Measurements from ENCODE around the gene OR2W1.

Gene OR2W1

GRCh38 chr6:29011276-29011734 lies 33.7 kb downstream of the OR2W1 start:
- peak; percentile 77 for DNase-seq
- peak overlapping the region; percentile 73 for H3K27ac Mint-ChIP-seq
- no peak for TF ChIP-seq CTCF (IDR thresholded peaks at IDR 0.05)

GRCh38 chr6:29009358-29009757 lies 35.6 kb downstream of the OR2W1 start:
- Mint-ChIP-seq H3K9me3 (peaks cover 14% of the 10 kb centered on the region), H3K27ac (no peak overlapping the region), H3K4me3 (no peak overlapping the region), H3K4me1 (peaks cover 18% of the 10 kb centered on the region), H3K36me3 (ENCODE audit: low read depth) (peaks cover 10% of the 10 kb centered on the region), H3K27me3 (ENCODE audit: low read depth, poor library complexity) (peaks cover 84% of the 10 kb centered on the region)
- no peak for TF ChIP-seq CTCF (IDR thresholded peaks at IDR 0.05)
- DNase-seq: no peak

More at GRCh38 chr6:29011276-29011734, 33.7 kb downstream of the OR2W1 start:
- H3K4me1 Mint-ChIP-seq: peaks cover 17% of the 10 kb centered on the region
- H3K36me3 Mint-ChIP-seq (ENCODE audit: low read depth): peaks cover 1% of the 10 kb centered on the region
- peak overlapping the region; percentile 84 for H3K4me3 Mint-ChIP-seq
- H3K27me3 Mint-ChIP-seq (ENCODE audit: low read depth, poor library complexity): peaks cover 68% of the 10 kb centered on the region
- H3K9me3 Mint-ChIP-seq: peaks cover 7% of the 10 kb centered on the region

GRCh38 chr6:29008089-29008488 lies 36.9 kb downstream of the OR2W1 start:
- peaks cover 81% of the 10 kb centered on the region for H3K27me3 Mint-ChIP-seq (ENCODE audit: low read depth, poor library complexity)
- H3K27ac Mint-ChIP-seq: no peak overlapping the region
- H3K4me1 Mint-ChIP-seq: peaks cover 18% of the 10 kb centered on the region
- no peak overlapping the region for H3K4me3 Mint-ChIP-seq
- no peak for DNase-seq
- H3K36me3 Mint-ChIP-seq (ENCODE audit: low read depth): peaks cover 10% of the 10 kb centered on the region
- no peak for TF ChIP-seq CTCF (IDR thresholded peaks at IDR 0.05)
- peaks cover 14% of the 10 kb centered on the region for H3K9me3 Mint-ChIP-seq

GRCh38 chr6:29005183-29005885 lies 39.6 kb downstream of the OR2W1 start, which contains the start of gene ZNF311:
TSS of gene ZNF311 (minus strand) at chr6:29005315. CDS start at chr6:29003954, 1,361 bp downstream.
- no peak for TF ChIP-seq CTCF (IDR thresholded peaks at IDR 0.05)
- Mint-ChIP-seq H3K4me1 (peaks cover 8% of the 10 kb centered on the region), H3K36me3 (ENCODE audit: low read depth) (peaks cover 10% of the 10 kb centered on the region), H3K27me3 (ENCODE audit: low read depth, poor library complexity) (peaks cover 65% of the 10 kb centered on the region), H3K9me3 (peaks cover 14% of the 10 kb centered on the region), H3K27ac (no peak within 1 kb of the TSS), H3K4me3 (peak within 1 kb of the TSS; percentile 85)
- no peak for DNase-seq

GRCh38 chr6:28996844-28997510 lies 48.0 kb downstream of the OR2W1 start:
- peaks cover 24% of the 10 kb centered on the region for H3K36me3 Mint-ChIP-seq (ENCODE audit: low read depth)
- TF ChIP-seq CTCF (IDR thresholded peaks at IDR 0.05): no peak
- no peak overlapping the region for H3K4me3 Mint-ChIP-seq
- H3K9me3 Mint-ChIP-seq: peaks cover 24% of the 10 kb centered on the region
- DNase-seq: no peak
- no peaks in the 10 kb centered on the region for H3K4me1 Mint-ChIP-seq
- peaks cover 30% of the 10 kb centered on the region for H3K27me3 Mint-ChIP-seq (ENCODE audit: low read depth, poor library complexity)
- no peak overlapping the region for H3K27ac Mint-ChIP-seq

Measured in nephron progenitor cell (in vitro differentiated cells).